A673 (cell line): ENCODE data around the gene ADAM10. TPM values are rescaled to one million over a fixed set of nuclear protein-coding genes. Genes with fewer than 3 reads are reported as not detected.

Experiments used
- BruUV-seq: library from RNA; stranded (reverse); fragments of 400-500 nt; replicated peaks from 2 replicates; lab custom pipeline; 2021; lab: Mats Ljungman, UMichigan
- CTCF ChIA-PET: fragments of 300-600 bp; sonication (Branson Sonifier 250); formaldehyde crosslinking; loops from one replicate; lab custom pipeline; 2022; ENCODE audit warnings: antibody characterized with exemption; lab: Charles Lee
- POLR2A ChIA-PET: fragments of 300-600 bp; sonication (Branson Sonifier 250); formaldehyde crosslinking; loops from one replicate; lab custom pipeline; 2022; ENCODE audit warnings: antibody characterized with exemption; ENCODE audit not compliant: low non-redundant PET; lab: Charles Lee
- DNase-seq: peaks from one replicate; pipeline ENCODE4 v3.0.0-alpha.2; 2015; ENCODE audit warnings: low spot score
- H3K27ac ChIP-seq: fragments of 200-600 bp; sonication (generic); 2 replicates; pipeline ENCODE4 v1.5.1; 2016; ENCODE audit warnings: mixed run types, low read depth, mild to moderate bottlenecking, mixed read lengths, antibody characterized with exemption, low read length; ENCODE audit not compliant: poor library complexity, severe bottlenecking
- H3K27me3 ChIP-seq: fragments of 200-600 bp; sonication (generic); replicated peaks from 2 replicates; pipeline ENCODE4 v1.6.1; 2017; ENCODE audit warnings: mixed run types, low read depth, mild to moderate bottlenecking, mixed read lengths, antibody characterized with exemption, low read length; ENCODE audit not compliant: insufficient read depth, poor library complexity
- H3K36me3 ChIP-seq: fragments of 200-600 bp; sonication (generic); 2 replicates; pipeline ENCODE4 v1.6.1; 2016; ENCODE audit warnings: mixed run types, mild to moderate bottlenecking, mixed read lengths, antibody characterized with exemption, low read length; ENCODE audit not compliant: insufficient read depth, poor library complexity, severe bottlenecking
- H3K4me1 ChIP-seq: fragments of 200-600 bp; sonication (generic); 2 replicates; pipeline ENCODE4 v1.6.1; 2017; ENCODE audit warnings: mixed run types, mild to moderate bottlenecking, mixed read lengths, antibody characterized with exemption, low read length; ENCODE audit not compliant: insufficient read depth, poor library complexity, severe bottlenecking
- H3K4me3 ChIP-seq: fragments of 200-600 bp; sonication (generic); 2 replicates; pipeline ENCODE4 v1.5.1; 2016; ENCODE audit warnings: low read depth, mixed run types, mild to moderate bottlenecking, mixed read lengths, low read length; ENCODE audit not compliant: poor library complexity, severe bottlenecking
- H3K9me3 ChIP-seq: fragments of 200-600 bp; sonication (generic); 2 replicates; pipeline ENCODE4 v1.6.1; 2016; ENCODE audit warnings: mixed run types, low read depth, mild to moderate bottlenecking, mixed read lengths, antibody characterized with exemption, low read length; ENCODE audit not compliant: poor library complexity, severe bottlenecking
- EZH2 ChIP-seq: fragments of 200-600 bp; sonication (generic); IDR thresholded peaks from 2 replicates; pipeline ENCODE4 v1.6.1; 2017; ENCODE audit warnings: borderline replicate concordance, low read depth, mild to moderate bottlenecking, mixed read lengths, antibody characterized with exemption, low read length; ENCODE audit not compliant: poor library complexity, severe bottlenecking
- intact Hi-C: fragments of 100-400 bp; cut with micrococcal nuclease; formaldehyde crosslinking; loops from one replicate; pipeline ENCODE4 v1.10.0; 2022; ENCODE audit not compliant: unreplicated experiment
- total RNA-seq: library from RNA; stranded (reverse); gene quantifications from 2 replicates; pipeline ENCODE4 v1.2.3, GENCODE V29; 2021
- TF ChIP-seq, protein P1 (sequence below): fragments of 300-800, 200-600 bp; sonication (generic); conservative IDR thresholded peaks from 2 replicates; pipeline ENCODE4 v1.5.1; 2017; ENCODE audit warnings: low read depth, mild to moderate bottlenecking, antibody characterized with exemption, low read length, moderate library complexity, mixed read lengths

Gene ADAM10
- total RNA-seq, 1 experiment from 2014 or later = 130 TPM

DNA sequence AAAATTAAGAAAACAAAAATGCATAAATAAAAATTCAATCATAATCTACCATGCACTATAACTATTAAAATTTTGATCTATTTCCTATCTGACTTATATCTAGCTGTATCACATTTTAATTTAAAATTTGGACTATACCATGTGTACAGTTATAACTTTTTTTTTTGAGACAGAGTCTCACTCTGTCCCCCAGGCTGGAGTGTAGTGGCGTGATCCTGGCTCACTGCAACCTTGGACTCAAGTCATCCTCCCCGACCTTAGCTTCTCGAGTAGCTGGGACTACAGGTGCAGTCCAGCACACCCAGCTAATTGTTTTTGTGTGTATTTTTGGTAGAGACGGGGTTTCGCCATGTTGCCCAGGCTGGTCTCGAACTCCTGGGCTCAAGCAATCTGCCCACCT lies 119.9 kb downstream of the ADAM10 start:
- H3K27ac ChIP-seq = no peak overlapping the region
- intact Hi-C loops = no loop called here
- POLR2A ChIA-PET = no interaction called here
- H3K36me3 ChIP-seq = peaks cover 20% of the 10 kb centered on the region
- no peaks in the 10 kb centered on the region for H3K4me1 ChIP-seq
- no peaks in the 10 kb centered on the region for H3K27me3 ChIP-seq
- TF ChIP-seq, protein P1, sequence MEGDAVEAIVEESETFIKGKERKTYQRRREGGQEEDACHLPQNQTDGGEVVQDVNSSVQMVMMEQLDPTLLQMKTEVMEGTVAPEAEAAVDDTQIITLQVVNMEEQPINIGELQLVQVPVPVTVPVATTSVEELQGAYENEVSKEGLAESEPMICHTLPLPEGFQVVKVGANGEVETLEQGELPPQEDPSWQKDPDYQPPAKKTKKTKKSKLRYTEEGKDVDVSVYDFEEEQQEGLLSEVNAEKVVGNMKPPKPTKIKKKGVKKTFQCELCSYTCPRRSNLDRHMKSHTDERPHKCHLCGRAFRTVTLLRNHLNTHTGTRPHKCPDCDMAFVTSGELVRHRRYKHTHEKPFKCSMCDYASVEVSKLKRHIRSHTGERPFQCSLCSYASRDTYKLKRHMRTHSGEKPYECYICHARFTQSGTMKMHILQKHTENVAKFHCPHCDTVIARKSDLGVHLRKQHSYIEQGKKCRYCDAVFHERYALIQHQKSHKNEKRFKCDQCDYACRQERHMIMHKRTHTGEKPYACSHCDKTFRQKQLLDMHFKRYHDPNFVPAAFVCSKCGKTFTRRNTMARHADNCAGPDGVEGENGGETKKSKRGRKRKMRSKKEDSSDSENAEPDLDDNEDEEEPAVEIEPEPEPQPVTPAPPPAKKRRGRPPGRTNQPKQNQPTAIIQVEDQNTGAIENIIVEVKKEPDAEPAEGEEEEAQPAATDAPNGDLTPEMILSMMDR = no peak
- TF ChIP-seq EZH2 = no peak
- no TSS peak for BruUV-seq
- H3K4me3 ChIP-seq = no peak overlapping the region
- no peaks in the 10 kb centered on the region for H3K9me3 ChIP-seq
- CTCF ChIA-PET = no interaction called here
- no peak for DNase-seq

DNA sequence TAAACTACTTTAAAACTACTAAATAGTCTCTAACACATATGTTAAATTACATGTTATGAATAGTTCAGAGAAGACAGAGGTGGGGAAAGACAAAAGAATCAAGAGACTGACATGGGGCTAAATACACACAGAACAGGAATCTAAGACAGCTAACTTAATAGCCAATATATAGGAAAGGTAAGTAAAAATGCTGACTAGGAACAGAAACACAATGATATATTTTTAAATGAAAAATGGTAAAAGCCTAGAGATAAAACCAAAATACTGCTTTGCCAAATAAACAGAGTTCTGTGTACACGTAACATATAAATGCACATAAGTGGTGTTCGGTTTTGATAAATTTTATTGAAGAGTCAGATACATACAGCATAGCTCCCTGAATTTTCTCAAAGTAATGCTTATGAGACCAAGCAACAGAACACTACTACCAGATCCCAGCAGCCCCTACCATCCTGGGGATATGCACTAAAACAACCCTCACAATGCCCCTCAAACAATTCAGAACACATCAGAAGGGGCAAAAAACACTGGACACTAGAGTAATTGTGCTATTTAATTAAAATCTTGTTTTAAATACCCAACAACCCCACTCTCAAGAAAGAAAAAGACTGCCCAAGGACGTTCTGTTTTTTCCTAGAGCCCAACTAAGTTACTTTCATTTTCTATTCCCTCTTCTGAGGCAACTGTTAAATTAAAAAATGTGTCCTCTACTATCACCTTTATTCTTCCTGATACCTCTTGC lies 121.1 kb downstream of the ADAM10 start:
- no TSS peak for BruUV-seq
- Histone ChIP-seq H3K4me3 (peak overlapping the region; percentile 17), H3K27me3 (no peaks in the 10 kb centered on the region), H3K36me3 (peaks cover 20% of the 10 kb centered on the region), H3K4me1 (no peaks in the 10 kb centered on the region), H3K9me3 (no peaks in the 10 kb centered on the region), H3K27ac (peak overlapping the region; percentile 9)
- DNase-seq = no peak
- CTCF ChIA-PET = no interaction called here
- TF ChIP-seq, protein P1 = no peak
- no peak for TF ChIP-seq EZH2
- intact Hi-C loops = no loop called here
- POLR2A ChIA-PET = no interaction called here

DNA sequence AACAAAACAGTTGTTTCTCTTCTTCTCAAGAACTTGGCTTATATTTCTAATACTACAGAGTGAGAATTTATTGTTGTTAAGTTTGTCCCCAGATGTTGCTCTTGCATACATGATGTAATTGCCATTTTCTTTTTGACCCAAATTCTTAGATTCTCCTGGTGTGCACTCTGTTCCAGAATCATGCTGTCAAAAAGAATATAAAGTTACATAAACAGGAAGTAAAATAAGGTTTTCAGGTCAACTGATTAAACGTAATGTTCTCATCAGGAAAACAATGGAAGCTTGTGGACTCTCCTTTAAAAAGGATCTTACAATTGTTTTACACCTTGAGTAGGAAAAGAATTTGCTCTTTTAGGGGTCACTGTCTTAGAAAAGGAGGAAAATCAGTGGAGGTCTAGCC lies 121.8 kb downstream of the ADAM10 start:
- TF ChIP-seq, protein P1 = no peak
- no peak for TF ChIP-seq EZH2
- Histone ChIP-seq H3K4me1 (no peaks in the 10 kb centered on the region), H3K36me3 (peaks cover 20% of the 10 kb centered on the region), H3K27me3 (no peaks in the 10 kb centered on the region), H3K9me3 (no peaks in the 10 kb centered on the region), H3K27ac (no peak overlapping the region), H3K4me3 (no peak overlapping the region)
- intact Hi-C loops = no loop called here
- BruUV-seq = no TSS peak
- ChIA-PET POLR2A (no interaction called here), CTCF (no interaction called here)
- no peak for DNase-seq
